SK-N-SH (cell line): ENCODE data around the gene TRAF7.

Source experiments
- CHD2 ChIP-seq: fragments of 150-350 bp; IDR thresholded peaks from 2 replicates; pipeline ENCODE4 v1.6.1; 2018; ENCODE audit warnings: low read length; ENCODE audit not compliant: partially characterized antibody
- CTCF ChIP-seq: fragments of 200-600 bp; sonication (generic); IDR thresholded peaks from 2 replicates; pipeline ENCODE4 v1.6.1; 2017; ENCODE audit warnings: antibody characterized with exemption, mild to moderate bottlenecking, moderate library complexity
- EP300 ChIP-seq, 2 experiments: IDR thresholded peaks; 2 replicates each; pipeline versions ENCODE4 v1.4.0 to v1.6.1; 2012; ENCODE audit warnings: borderline replicate concordance in 1 of 2, low read depth in 1 of 2, low read length in 1 of 2
- EZH2phosphoT487 ChIP-seq: fragments of 200-600 bp; sonication (generic); IDR thresholded peaks from 2 replicates; pipeline ENCODE4 v1.6.1; 2017; ENCODE audit warnings: low read depth, mixed run types, mild to moderate bottlenecking, antibody characterized with exemption, moderate library complexity, borderline replicate concordance
- GABPA ChIP-seq: IDR thresholded peaks from 2 replicates; pipeline ENCODE4 v1.4.0; 2012; ENCODE audit warnings: low read depth, mild to moderate bottlenecking
- GATA2 ChIP-seq: sonication (generic); formaldehyde crosslinking; IDR thresholded peaks from 2 replicates; pipeline ENCODE4 v1.5.0; 2020; ENCODE audit warnings: mild to moderate bottlenecking, missing genetic modification reagents
- POLR2AphosphoS5 ChIP-seq: IDR thresholded peaks from 2 replicates; pipeline ENCODE4 v1.6.1; 2012; ENCODE audit warnings: low read depth, low read length
- RCOR1 ChIP-seq: fragments of 150-350 bp; IDR thresholded peaks from 2 replicates; pipeline ENCODE4 v1.6.1; 2017; ENCODE audit warnings: antibody characterized with exemption, low read length
- REST ChIP-seq: IDR thresholded peaks from 2 replicates; pipeline ENCODE4 v1.6.1; 2012; ENCODE audit warnings: mild to moderate bottlenecking, low read depth, low read length, moderate library complexity
- RFX5 ChIP-seq: IDR thresholded peaks from 2 replicates; pipeline ENCODE4 v1.6.1; 2012; ENCODE audit warnings: mild to moderate bottlenecking, improper control_type of control experiment, low read length
- SMC3 ChIP-seq: IDR thresholded peaks from 2 replicates; pipeline ENCODE4 v1.6.1; 2012; ENCODE audit warnings: low read depth, low read length, improper control_type of control experiment
- TAF1 ChIP-seq: IDR thresholded peaks from 2 replicates; pipeline ENCODE4 v1.6.1; 2012; ENCODE audit warnings: low read depth, mild to moderate bottlenecking, low read length, moderate library complexity, borderline replicate concordance

GRCh38 chr16:2184346-2184745 lies 28.8 kb downstream of the TRAF7 start:
- TF ChIP-seq CTCF (no peak), GABPA (no peak), EZH2phosphoT487 (no peak), REST (no peak), EP300 (IDR thresholded peaks at IDR 0.05; ENCODE audit: borderline replicate concordance in 1 of 2, low read depth in 1 of 2, low read length in 1 of 2) (no peak), SMC3 (no peak), TAF1 (no peak), CHD2 (no peak), POLR2AphosphoS5 (no peak), GATA2 (no peak), RCOR1 (no peak), RFX5 (no peak)
